ENCODE results near the gene COQ5. TPM values are rescaled to one million over a fixed set of nuclear protein-coding genes. Genes with fewer than 3 reads are reported as not detected.
A peak's percentile ranks its signal among the peaks of the same experiment; 100 is the strongest.

Gene COQ5
- polyA plus RNA-seq, 1 donor from 2014 or later: 91.6 TPM

- TF ChIP-seq TAF1 (IDR thresholded peaks at IDR 0.05; ENCODE audit: low read depth) (no peak), REST (IDR thresholded peaks at IDR 0.05; ENCODE audit: borderline replicate concordance) (no peak)
- H3K79me2 ChIP-seq (replicated peaks; ENCODE audit: insufficient read depth, low read length): peaks cover 56% of the 10 kb centered on the region
- H3K9ac ChIP-seq (ENCODE audit: low read length): no peak overlapping the region
- peaks cover 8% of the 10 kb centered on the region for H4K20me1 ChIP-seq (ENCODE audit: insufficient read depth)
- no peaks in the 10 kb centered on the region for H3K9me3 ChIP-seq (ENCODE audit: low read length)
- peak overlapping the region; percentile 97 for H3K4me3 ChIP-seq (ENCODE audit: low read length)
- H3F3A ChIP-seq (ENCODE audit: insufficient read depth, low read length, poor library complexity, severe bottlenecking): peaks cover 7% of the 10 kb centered on the region
- no peaks in the 10 kb centered on the region for H3K27me3 ChIP-seq (ENCODE audit: insufficient read depth, low read depth, low read length)
- H3K4me2 ChIP-seq (ENCODE audit: low read length): no peak overlapping the region
- H2AFZ ChIP-seq (ENCODE audit: low read depth, low read length): no peak overlapping the region
- H3K36me3 ChIP-seq (ENCODE audit: insufficient read depth, low read length): peaks cover 25% of the 10 kb centered on the region
- H3K27ac ChIP-seq (ENCODE audit: low read length): no peak overlapping the region
- H3K9me2 ChIP-seq (ENCODE audit: insufficient read depth, low read length): no peaks in the 10 kb centered on the region
Observed at GRCh38 chr12:120467439-120467838, 61.5 kb downstream of the COQ5 start.

GRCh38 chr12:120466560-120467315 lies 62.2 kb downstream of the COQ5 start:
- Histone ChIP-seq H3K27ac (ENCODE audit: low read length) (no peak overlapping the region), H3K4me2 (ENCODE audit: low read length) (no peak overlapping the region), H3K9ac (ENCODE audit: low read length) (no peak overlapping the region), H3F3A (ENCODE audit: insufficient read depth, low read length, poor library complexity, severe bottlenecking) (peaks cover 7% of the 10 kb centered on the region), H3K9me3 (ENCODE audit: low read length) (no peaks in the 10 kb centered on the region), H4K20me1 (ENCODE audit: insufficient read depth) (peaks cover 8% of the 10 kb centered on the region), H2AFZ (ENCODE audit: low read depth, low read length) (no peak overlapping the region), H3K79me2 (replicated peaks; ENCODE audit: insufficient read depth, low read length) (peaks cover 49% of the 10 kb centered on the region), H3K27me3 (ENCODE audit: insufficient read depth, low read depth, low read length) (no peaks in the 10 kb centered on the region), H3K36me3 (ENCODE audit: insufficient read depth, low read length) (peaks cover 25% of the 10 kb centered on the region), H3K9me2 (ENCODE audit: insufficient read depth, low read length) (no peaks in the 10 kb centered on the region), H3K4me3 (ENCODE audit: low read length) (no peak overlapping the region)
- TF ChIP-seq SMC3 (conservative IDR thresholded peaks at IDR 0.05; ENCODE audit: poor library complexity) (peak; percentile 50), MXI1 (conservative IDR thresholded peaks at IDR 0.05; ENCODE audit: poor library complexity, severe bottlenecking) (no peak), POLR2AphosphoS5 (IDR thresholded peaks at IDR 0.05) (no peak), EP300 (conservative IDR thresholded peaks at IDR 0.05; ENCODE audit: poor library complexity, severe bottlenecking) (no peak), REST (IDR thresholded peaks at IDR 0.05; ENCODE audit: borderline replicate concordance) (no peak), RAD21 (conservative IDR thresholded peaks at IDR 0.05) (peak; percentile 39), EZH2 (IDR thresholded peaks at IDR 0.05; ENCODE audit: borderline replicate concordance, insufficient read depth, low read length, poor library complexity, severe bottlenecking) (no peak), TAF1 (IDR thresholded peaks at IDR 0.05; ENCODE audit: low read depth) (no peak)
- TF ChIP-seq, protein P1, sequence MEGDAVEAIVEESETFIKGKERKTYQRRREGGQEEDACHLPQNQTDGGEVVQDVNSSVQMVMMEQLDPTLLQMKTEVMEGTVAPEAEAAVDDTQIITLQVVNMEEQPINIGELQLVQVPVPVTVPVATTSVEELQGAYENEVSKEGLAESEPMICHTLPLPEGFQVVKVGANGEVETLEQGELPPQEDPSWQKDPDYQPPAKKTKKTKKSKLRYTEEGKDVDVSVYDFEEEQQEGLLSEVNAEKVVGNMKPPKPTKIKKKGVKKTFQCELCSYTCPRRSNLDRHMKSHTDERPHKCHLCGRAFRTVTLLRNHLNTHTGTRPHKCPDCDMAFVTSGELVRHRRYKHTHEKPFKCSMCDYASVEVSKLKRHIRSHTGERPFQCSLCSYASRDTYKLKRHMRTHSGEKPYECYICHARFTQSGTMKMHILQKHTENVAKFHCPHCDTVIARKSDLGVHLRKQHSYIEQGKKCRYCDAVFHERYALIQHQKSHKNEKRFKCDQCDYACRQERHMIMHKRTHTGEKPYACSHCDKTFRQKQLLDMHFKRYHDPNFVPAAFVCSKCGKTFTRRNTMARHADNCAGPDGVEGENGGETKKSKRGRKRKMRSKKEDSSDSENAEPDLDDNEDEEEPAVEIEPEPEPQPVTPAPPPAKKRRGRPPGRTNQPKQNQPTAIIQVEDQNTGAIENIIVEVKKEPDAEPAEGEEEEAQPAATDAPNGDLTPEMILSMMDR (IDR thresholded peaks at IDR 0.05; ENCODE audit: poor library complexity, severe bottlenecking): peak; percentile 46

Measured in neural cell (in vitro differentiated cells).